KOPT-K1 (cell line): Measurements from ENCODE around the gene HMG20B.

Experiments
- H3K27ac ChIP-seq: fragments of 200-600 bp; sonication (generic); 2 replicates; pipeline ENCODE4 v1.5.1; 2016; ENCODE audit warnings: antibody characterized with exemption, mild to moderate bottlenecking, low read depth, low read length; ENCODE audit not compliant: poor library complexity, severe bottlenecking
- H3K36me3 ChIP-seq: fragments of 200-600 bp; sonication (generic); 2 replicates; pipeline ENCODE4 v1.5.1; 2017; ENCODE audit warnings: antibody characterized with exemption, mild to moderate bottlenecking, low read length, moderate library complexity; ENCODE audit not compliant: insufficient read depth
- H3K9me3 ChIP-seq: fragments of 200-600 bp; sonication (generic); 2 replicates; pipeline ENCODE4 v1.5.1; 2017; ENCODE audit warnings: antibody characterized with exemption, low read length, mild to moderate bottlenecking; ENCODE audit not compliant: insufficient read depth, poor library complexity, severe bottlenecking

HMG20B gene

GRCh38 chr19:3533563-3534216, 39.1 kb upstream of the HMG20B start:
- peaks cover 89% of the 10 kb centered on the region for H3K36me3 ChIP-seq
- H3K27ac ChIP-seq = no peak overlapping the region
- no peaks in the 10 kb centered on the region for H3K9me3 ChIP-seq

- Histone ChIP-seq H3K27ac (no peak overlapping the region), H3K36me3 (peaks cover 98% of the 10 kb centered on the region), H3K9me3 (no peaks in the 10 kb centered on the region)
Measured at GRCh38 chr19:3534375-3535234, 38.1 kb upstream of the HMG20B start.

- Histone ChIP-seq H3K9me3 (no peaks in the 10 kb centered on the region), H3K36me3 (peaks cover 99% of the 10 kb centered on the region), H3K27ac (no peak overlapping the region)
Measured at GRCh38 chr19:3535235-3535535, 37.6 kb upstream of the HMG20B start.

DNA sequence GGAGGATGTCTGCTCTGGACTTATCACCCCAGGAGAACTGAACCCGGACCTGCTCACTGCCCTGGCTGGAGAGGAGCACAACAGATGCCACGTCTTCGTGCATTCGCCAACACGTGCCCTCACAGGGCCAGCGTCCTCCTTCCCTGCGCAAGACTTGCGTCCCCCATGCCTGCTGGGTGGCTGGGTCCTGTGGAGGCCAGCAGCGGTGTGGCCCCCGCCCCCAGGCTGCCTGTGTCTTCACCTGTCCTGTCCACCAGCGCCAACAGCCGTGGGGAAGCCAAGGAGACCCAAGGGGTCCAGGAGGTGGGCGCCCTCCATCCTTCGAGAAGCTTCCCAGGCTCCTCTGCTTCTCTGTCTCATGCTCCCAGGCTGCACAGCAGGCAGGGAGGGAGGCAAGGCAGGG, 37.2 kb upstream of the HMG20B start:
- Histone ChIP-seq H3K27ac (no peak overlapping the region), H3K36me3 (peaks cover 95% of the 10 kb centered on the region), H3K9me3 (no peaks in the 10 kb centered on the region)

DNA sequence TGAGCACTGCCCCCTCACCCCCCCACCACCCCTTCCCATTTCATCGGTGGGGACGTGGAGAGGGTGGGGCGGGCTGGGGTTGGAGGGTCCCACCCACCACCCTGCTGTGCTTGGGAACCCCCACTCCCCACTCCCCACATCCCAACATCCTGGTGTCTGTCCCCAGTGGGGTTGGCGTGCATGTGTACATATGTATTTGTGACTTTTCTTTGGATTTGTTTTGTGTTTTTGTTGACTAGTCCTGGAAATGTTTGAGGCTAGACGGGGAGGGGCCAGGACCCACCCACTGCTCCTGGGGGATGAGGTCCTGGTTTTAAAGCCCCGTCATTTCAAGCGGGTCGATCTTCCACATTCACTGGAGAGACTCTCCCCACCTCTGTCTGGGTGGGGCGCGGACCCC, 36.8 kb upstream of the HMG20B start:
- Histone ChIP-seq H3K36me3 (peaks cover 91% of the 10 kb centered on the region), H3K27ac (no peak overlapping the region), H3K9me3 (no peaks in the 10 kb centered on the region)

GRCh38 chr19:3536429-3537100, 36.2 kb upstream of the HMG20B start:
- peaks cover 85% of the 10 kb centered on the region for H3K36me3 ChIP-seq
- no peak overlapping the region for H3K27ac ChIP-seq
- no peaks in the 10 kb centered on the region for H3K9me3 ChIP-seq

DNA sequence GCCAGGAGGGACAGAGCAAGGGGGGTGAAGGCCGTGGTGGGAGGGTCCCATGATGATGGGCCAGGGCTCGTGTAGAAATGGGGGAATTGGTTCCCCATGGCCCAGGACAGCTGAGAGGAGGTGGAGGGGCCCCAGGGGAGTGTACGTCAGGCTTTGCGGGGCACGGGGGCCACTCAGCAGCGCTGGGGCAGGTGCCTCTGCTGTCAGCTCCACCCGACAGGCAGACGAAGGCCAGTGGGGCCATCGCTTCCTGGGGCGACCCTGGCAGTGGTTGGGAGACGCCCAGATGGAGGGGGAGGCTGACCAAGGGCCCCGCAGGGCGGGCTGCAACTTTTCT, 35.7 kb upstream of the HMG20B start:
- no peak overlapping the region for H3K27ac ChIP-seq
- peaks cover 80% of the 10 kb centered on the region for H3K36me3 ChIP-seq

DNA sequence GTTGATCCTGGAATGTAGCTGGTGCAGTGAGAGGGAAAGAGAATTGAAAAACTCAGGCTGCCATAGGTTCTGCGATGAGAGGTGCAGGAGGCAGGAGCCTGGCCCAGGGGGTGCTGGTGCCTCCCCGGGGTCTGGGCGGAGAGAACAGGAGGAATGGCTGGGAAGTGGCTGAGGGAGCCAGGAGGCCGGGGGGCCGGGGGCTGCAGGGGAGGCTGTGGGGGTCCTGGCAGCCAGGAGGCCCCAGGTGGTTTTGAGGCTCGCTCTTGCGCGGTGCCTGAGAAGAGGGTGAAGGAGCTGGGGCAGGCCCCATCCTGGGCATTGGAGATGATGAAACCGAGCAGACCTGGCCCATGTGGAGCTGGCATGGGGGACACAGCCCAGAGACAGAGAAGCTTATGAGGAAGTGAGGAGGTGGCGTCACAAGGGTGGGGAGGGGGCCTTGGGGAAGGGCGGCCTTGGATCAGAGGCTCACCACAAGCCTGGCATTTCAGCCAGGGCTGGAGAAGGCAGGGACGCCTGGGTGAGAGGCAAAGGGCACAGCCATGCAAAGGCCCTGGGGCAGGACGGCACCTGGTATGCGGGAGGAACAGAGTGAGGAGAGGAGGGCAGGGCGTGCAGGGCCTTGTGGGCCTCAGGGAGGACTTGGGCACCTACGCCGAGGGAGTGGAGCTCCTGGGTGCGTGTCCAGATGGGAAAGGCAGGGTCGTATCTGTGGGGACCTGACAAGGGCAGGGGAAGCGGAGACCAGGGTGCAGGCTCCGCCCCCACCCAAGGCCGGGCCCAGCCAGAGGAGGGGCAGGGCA, 35.1 kb upstream of the HMG20B start:
- H3K9me3 ChIP-seq = no peaks in the 10 kb centered on the region
- no peak overlapping the region for H3K27ac ChIP-seq
- H3K36me3 ChIP-seq = peaks cover 74% of the 10 kb centered on the region

More for the DNA sequence above, 35.7 kb upstream of the HMG20B start:
- H3K9me3 ChIP-seq = no peaks in the 10 kb centered on the region

GRCh38 chr19:3538258-3538929, 34.4 kb upstream of the HMG20B start:
- H3K27ac ChIP-seq = no peak overlapping the region

GRCh38 chr19:3538965-3539755, 33.6 kb upstream of the HMG20B start, which contains the start of gene TEKTIP1:
TEKTIP1 (plus strand) TSS chr19:3539174; CDS start chr19:3539178, 4 bp downstream.
- Histone ChIP-seq H3K27ac (no peak within 1 kb of the TSS), H3K9me3 (no peaks in the 10 kb centered on the region), H3K36me3 (peaks cover 67% of the 10 kb centered on the region)

More at GRCh38 chr19:3538258-3538929, 34.4 kb upstream of the HMG20B start:
- H3K36me3 ChIP-seq = peaks cover 67% of the 10 kb centered on the region
- no peaks in the 10 kb centered on the region for H3K9me3 ChIP-seq

DNA sequence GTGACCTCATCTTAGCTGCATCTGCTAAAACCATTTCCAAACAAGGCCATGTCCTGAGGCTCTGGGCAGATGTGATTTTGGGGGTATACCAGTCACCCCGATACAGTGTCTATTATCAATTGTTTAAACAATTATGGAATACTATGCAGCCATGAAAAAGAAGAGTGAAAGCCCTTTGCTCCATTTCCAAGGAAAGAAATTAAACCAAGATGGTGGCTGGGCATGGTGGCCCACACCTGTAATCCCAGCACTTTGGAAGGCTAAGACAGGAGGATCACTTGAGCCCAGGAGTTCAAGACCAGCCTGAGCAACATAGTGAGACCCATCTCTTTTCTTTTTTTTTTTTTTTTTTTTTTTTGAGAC, 33.0 kb upstream of the HMG20B start:
- Histone ChIP-seq H3K9me3 (no peaks in the 10 kb centered on the region), H3K27ac (no peak overlapping the region), H3K36me3 (peaks cover 67% of the 10 kb centered on the region)

DNA sequence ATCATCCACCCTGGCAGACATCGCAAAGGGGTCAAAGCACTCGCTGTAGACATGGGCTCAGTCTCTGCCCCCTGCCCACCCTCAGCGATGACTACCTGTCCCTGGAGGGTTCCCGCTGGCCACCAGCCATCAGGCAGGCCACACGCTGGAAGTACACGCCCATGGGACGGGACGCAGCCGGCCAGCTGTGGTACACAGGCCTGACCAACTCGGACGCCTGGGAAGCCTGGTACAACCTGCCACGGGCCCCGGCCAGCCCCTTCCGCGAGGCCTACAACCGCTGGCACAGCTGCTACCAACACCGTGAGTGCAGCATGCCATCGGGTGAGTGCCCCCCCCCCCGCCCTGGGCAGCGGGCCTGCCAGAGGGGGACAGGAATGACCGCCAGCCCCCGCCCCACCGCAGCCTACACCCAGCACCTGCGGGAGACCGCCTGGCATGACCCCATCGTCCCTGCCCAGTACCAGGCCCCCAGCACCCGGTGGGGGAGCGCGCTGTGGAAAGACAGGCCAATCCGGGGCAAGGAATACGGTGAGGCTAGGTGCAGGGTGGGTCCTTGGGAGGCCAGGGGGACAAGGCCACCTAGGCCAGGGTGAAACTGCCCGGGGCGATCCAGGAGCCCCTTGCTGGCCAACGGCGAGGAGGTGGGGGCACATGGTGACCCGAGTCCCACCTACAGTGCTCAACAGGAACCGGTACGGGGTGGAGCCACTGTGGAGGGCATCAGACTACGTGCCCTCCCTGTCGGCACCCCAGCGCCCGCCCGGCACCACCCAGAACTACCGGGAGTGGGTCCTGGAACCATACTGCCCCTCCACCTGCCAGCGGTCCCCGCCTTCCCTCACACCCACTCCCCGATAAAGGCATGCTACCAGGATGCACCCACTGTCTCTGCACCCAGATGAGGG, 29.3 kb upstream of the HMG20B start:
- Histone ChIP-seq H3K9me3 (no peaks in the 10 kb centered on the region), H3K27ac (no peak overlapping the region), H3K36me3 (peaks cover 60% of the 10 kb centered on the region)

DNA sequence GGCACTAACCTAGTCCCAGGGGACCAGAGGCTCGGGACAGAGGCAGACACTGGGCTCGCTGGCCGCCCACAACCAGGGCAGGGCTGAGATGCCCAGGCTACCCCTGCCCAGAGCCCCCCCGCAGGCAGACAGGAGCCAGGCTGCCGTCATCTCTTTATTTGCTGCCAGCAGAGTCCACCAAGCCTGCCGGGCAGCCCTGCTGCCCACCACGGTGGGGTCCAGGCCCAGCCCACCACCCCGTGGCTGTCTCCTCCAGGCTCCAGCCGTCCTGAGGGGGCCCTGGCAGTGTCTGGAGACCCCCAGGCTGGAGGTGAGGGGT, 28.7 kb upstream of the HMG20B start:
- no peak overlapping the region for H3K27ac ChIP-seq
- peaks cover 54% of the 10 kb centered on the region for H3K36me3 ChIP-seq
- no peaks in the 10 kb centered on the region for H3K9me3 ChIP-seq
